Daoy (cell line): ENCODE data around the gene UBXN11. TPM values are rescaled to one million over a fixed set of nuclear protein-coding genes. Genes with fewer than 3 reads are reported as not detected.
A peak's percentile ranks its signal among the peaks of the same experiment; 100 is the strongest.

Experiments
- DNase-seq: peaks from one replicate; pipeline ENCODE4 v3.0.0-alpha.2; 2015; ENCODE audit warnings: low read depth
- total RNA-seq: library from RNA; depleted of rRNA; stranded (reverse); fragments of >200 nt; shearing (Covaris generic); gene quantifications from 2 replicates; pipeline ENCODE4 v1.2.3, GENCODE V29; 2014

Gene UBXN11
- total RNA-seq, 1 experiment from 2014 or later: 9.0 TPM

DNA sequence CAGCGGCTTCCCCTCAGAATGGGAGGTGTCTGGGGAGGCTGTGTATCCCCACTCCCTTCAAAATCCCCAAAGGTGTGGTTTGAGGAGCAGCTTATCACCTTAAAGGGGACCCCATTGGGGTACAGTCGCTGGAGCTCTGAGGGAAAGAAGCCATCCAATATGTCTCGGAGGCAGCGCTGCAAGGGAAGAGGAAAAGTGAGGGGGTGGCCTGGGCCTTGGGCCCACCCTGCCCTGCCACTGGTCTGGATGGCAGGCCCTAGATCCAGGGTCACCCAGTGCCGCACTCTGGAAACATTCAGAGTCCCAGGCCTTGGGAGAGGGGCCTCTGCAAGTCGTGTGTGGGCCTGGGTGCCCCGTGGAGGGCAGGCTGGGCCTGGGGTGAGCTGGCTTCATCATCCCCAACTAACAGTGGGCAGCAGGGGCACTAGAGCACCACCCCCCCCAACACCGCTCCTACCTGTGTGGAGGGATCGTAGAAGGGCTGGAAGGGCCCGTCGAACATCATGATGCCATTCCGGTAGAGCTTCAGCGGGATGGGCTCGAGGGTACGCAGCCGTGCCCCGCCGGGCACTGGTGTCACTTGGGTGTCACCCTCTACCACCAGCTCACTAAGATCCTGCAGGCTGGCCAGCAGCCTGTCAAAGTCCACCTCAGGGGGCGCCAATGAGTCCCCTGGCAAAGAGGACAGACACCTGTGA is 20.9 kb downstream of the UBXN11 start:
- DNase-seq: peak; percentile 52

GRCh38 chr1:26284597-26285347 is 21.7 kb downstream of the UBXN11 start:
- peak; percentile 99 for DNase-seq

DNA sequence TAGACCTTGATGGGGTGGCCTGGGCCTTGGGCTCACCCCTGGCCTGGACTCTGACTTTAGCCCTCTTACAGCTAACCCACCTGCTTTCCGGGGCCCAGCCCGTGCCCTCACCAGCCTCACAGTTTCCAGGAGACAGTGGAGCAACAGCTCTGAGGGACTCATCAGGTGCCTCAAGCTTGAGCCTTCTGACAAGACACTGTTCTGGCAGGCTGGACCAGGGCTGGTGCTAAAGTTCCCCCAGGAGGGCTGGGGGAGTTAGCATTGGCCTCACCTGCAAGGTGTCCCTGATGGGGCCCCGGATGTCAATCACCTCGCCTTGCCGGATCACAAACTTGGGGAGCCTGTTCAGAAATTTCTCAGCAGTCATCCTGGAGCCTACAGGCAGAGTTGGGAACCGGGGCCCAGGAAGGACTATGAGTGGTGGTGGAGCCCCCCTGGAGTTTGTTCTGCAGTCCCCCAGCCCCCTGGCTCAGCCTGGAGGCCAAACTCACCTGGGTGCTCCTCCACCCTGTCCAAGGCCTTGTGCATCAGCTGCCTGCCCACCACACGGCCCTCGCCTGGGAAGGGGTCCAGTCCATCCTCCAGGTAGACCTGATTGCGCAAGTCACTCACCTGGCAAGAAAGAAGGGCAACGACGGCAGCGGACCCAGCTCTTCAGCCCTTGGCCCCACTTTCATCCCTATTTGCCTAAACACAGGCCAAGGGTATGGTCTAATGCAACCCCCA is 22.4 kb downstream of the UBXN11 start:
- DNase-seq: no peak

- no peak for DNase-seq
These were observed 23.1 kb downstream of the UBXN11 start for GRCh38 chr1:26283279-26283853.

GRCh38 chr1:26282401-26282918 is 24.0 kb downstream of the UBXN11 start:
- no peak for DNase-seq

DNA sequence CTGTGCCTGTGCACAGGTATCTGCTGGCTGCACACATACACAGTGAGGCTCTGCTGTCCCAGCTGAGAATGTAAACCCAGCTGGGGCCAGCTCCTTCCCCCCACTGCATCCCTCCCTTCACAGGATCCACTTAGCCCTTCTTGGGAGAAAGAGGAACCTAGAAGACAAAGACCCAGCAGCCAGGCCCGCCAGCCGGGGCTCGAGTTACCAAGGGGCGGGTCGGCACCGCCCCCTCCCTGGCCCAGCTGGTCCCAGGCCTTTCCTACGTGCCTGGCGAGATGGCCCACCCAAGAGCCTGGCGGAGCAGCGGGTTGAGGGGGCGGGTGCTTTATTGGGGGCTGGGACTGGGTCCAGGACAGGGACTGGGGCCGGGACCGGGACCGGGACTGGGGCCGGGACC is 24.5 kb downstream of the UBXN11 start:
- DNase-seq: no peak

DNA sequence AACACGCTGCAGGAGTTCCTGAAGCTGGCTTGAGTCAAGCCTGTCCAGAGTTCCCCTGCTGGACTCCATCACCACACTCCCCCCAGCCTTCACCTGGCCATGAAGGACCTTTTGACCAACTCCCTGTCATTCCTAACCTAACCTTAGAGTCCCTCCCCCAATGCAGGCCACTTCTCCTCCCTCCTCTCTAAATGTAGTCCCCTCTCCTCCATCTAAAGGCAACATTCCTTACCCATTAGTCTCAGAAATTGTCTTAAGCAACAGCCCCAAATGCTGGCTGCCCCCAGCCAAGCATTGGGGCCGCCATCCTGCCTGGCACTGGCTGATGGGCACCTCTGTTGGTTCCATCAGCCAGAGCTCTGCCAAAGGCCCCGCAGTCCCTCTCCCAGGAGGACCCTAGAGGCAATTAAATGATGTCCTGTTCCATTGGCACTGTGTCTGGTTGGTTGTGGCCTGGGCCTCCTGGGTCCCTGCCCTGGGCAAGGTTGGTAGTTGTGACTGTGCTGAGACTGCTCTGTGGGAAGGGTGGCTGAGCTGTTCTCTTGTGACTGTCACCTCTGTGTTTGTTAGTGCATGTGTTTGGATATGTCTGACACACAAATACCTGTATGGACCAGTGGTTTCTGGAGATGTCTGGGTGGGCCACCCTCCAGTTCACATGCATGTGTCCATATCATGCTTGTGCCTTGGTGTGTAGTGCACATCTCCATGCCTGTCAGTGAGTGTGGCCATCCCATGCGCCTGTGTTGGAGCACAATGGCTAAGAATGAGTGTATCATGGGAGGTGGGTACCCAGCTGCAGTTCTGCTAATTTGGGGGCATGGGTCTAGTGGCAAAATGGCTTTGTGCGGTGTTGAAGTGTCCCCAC is 25.1 kb downstream of the UBXN11 start:
- DNase-seq: no peak

- peak; percentile 83 for DNase-seq
These were observed 25.9 kb downstream of the UBXN11 start for GRCh38 chr1:26280333-26281042.

GRCh38 chr1:26279456-26280332 is 26.7 kb downstream of the UBXN11 start, which contains the start of gene SH3BGRL3:
Gene SH3BGRL3 (plus strand): TSS chr1:26280086. CDS start chr1:26280156, 70 bp downstream.
- peak; percentile 95 for DNase-seq

- peak; percentile 81 for DNase-seq
These were observed 27.5 kb downstream of the UBXN11 start for GRCh38 chr1:26278724-26279455.

GRCh38 chr1:26278303-26278702 is 28.1 kb downstream of the UBXN11 start:
- peak; percentile 78 for DNase-seq

DNA sequence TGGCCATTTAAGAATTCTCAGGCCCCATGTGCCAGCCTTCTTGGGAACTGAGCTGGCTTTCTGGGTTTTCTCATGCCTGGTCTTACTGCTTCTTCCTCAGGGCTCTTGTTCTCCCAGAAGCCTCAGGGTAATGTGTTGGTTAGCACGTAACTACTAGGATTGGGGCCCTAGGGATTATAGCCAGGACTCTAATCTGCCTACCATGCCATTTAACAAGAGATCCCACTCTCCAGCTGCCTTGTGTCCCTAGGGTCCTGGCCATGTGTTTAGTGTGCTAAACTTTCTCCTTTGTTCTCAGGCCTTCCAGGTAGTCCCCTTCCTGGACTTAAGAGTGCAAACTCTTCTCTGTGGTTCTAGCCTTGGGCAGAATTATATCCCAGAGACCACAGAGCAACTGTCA is 28.7 kb downstream of the UBXN11 start:
- DNase-seq: no peak

DNA sequence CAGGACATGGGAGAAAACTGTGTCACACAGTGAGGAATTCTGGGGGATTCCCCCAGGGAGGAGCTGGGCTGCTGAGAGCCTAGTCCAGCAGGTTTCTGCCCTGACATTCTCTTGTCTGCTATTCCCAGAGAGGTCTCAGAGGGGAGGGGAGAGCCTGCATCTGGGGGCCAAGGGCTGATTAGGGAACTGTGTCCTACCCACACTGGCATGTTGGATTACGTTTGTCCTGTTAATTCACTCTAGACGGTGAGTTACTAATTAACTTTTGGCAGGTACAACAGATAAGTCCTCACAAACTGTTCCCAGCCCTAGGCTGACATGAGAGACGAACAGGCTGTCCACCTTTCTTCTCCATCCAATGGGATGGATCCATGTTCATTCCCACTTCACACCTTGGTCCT is 29.2 kb downstream of the UBXN11 start:
- DNase-seq: no peak

GRCh38 chr1:26276432-26276838 is 30.0 kb downstream of the UBXN11 start:
- no peak for DNase-seq

GRCh38 chr1:26275580-26276431 is 30.6 kb downstream of the UBXN11 start:
- peak; percentile 96 for DNase-seq

DNA sequence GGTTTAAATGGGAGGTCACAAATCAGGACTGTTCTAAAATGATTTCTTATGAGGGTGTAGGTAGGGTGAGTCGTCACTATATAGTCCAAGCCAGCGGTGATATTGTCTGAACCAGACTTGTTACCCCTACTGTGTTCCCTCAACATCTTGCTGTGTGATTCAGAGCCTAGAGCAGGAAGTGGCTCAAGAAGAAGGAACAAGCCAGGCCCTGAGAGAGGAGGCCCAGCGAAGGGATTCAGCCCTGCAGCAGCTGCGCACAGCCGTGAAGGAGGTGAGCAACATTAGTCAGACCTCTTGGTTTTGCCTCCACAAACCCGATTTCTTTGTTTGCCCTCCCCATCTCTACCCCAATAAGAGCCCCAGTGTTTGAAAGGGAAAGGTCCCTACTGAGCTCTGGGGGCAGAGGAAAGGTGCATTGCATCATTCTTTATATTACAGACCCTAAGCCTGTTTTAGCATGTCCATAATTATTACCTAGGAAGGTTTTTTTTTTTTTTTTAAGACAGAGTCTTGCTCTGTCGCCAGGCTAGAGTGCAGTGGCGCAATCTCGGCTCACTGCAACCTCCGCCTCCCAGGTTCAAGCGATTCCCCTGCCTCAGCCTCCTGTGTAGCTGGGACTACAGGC is 31.5 kb downstream of the UBXN11 start:
- peak; percentile 16 for DNase-seq

- no peak for DNase-seq
These were observed 37.3 kb downstream of the UBXN11 start for GRCh38 chr1:26269198-26269550.
